HG02798 (cell line): ENCODE results near the gene DDIT4.
"Not testable (repeated sequence)": the region's sequence is repeated elsewhere in the genome, so short reads cannot be mapped to it uniquely, and the experiment has no call there.

Source experiments
- ATAC-seq: cut with Tn5 transposase; IDR thresholded peaks from one replicate; pipeline ENCODE4 v1.9.1; 2021; ENCODE audit warnings: mild to moderate bottlenecking; ENCODE audit not compliant: unreplicated experiment, poor library complexity

Gene DDIT4

GRCh38 chr10:72248468-72249151, 25.1 kb upstream of the DDIT4 start:
- peak; percentile 91 for ATAC-seq

GRCh38 chr10:72249176-72249862, 24.4 kb upstream of the DDIT4 start:
- ATAC-seq, result not testable (repeated sequence)

- no peak for ATAC-seq
These were observed 23.1 kb upstream of the DDIT4 start for GRCh38 chr10:72250666-72251065.

GRCh38 chr10:72251635-72252034, 22.1 kb upstream of the DDIT4 start:
- ATAC-seq, result no peak

- ATAC-seq, result no peak
These were observed 20.8 kb upstream of the DDIT4 start for GRCh38 chr10:72252972-72253371.

- ATAC-seq, result no peak
These were observed 20.1 kb upstream of the DDIT4 start for GRCh38 chr10:72253578-72253977.

- no peak for ATAC-seq
These were observed 18.7 kb upstream of the DDIT4 start for GRCh38 chr10:72254813-72255568.

- ATAC-seq, result no peak
These were observed 17.6 kb upstream of the DDIT4 start for GRCh38 chr10:72255977-72256729.

- ATAC-seq, result no peak
These were observed 16.5 kb upstream of the DDIT4 start for GRCh38 chr10:72257051-72257892.

GRCh38 chr10:72258617-72259016, 15.1 kb upstream of the DDIT4 start:
- no peak for ATAC-seq

- ATAC-seq, result no peak
These were observed 14.1 kb upstream of the DDIT4 start for GRCh38 chr10:72259491-72260238.

- ATAC-seq, result peak; percentile 79
These were observed 13.3 kb upstream of the DDIT4 start for GRCh38 chr10:72260239-72260975.

- ATAC-seq, result peak; percentile 50
These were observed 12.5 kb upstream of the DDIT4 start for GRCh38 chr10:72260976-72261783.

- no peak for ATAC-seq
These were observed 11.8 kb upstream of the DDIT4 start for GRCh38 chr10:72261784-72262404.

- no peak for ATAC-seq
These were observed 10.0 kb upstream of the DDIT4 start for GRCh38 chr10:72263613-72264241.

- ATAC-seq, result no peak
These were observed 9.2 kb upstream of the DDIT4 start for GRCh38 chr10:72264536-72264935.

- no peak for ATAC-seq
These were observed 8.2 kb upstream of the DDIT4 start for GRCh38 chr10:72265508-72265907.
